Stomach (tissue), 9 donors: Measurements from ENCODE around the gene STK32C. TPM values are rescaled to one million over a fixed set of nuclear protein-coding genes. Genes with fewer than 3 reads are reported as not detected.
A peak's percentile ranks its signal among the peaks of the same experiment; 100 is the strongest.

Experiments used
- DNase-seq, 2 donors: peaks; one replicate each; pipeline versions ENCODE4 v3.0.0 to v3.0.0-alpha.2; 2013 to 2019
- H3K27ac ChIP-seq, 5 donors: fragments of 200-600 bp in 4 of 5; sonication (generic) in 4 of 5; one replicate each; pipeline ENCODE4 v1.5.1; 2013 to 2019; ENCODE audit warnings: mild to moderate bottlenecking in 1 of 5, moderate library complexity in 1 of 5
- H3K27me3 ChIP-seq, 3 donors: fragments of 200-600 bp; sonication (generic); one replicate each; pipeline ENCODE4 v1.5.1; 2017 to 2019; ENCODE audit warnings: mixed run types in 1 of 3
- H3K36me3 ChIP-seq, 4 donors: fragments of 200-600 bp; sonication (generic); 1 replicate in 3 of 4; 2 replicates in 1 of 4; pipeline ENCODE4 v1.5.1; 2016 to 2019
- H3K4me1 ChIP-seq, 4 donors: fragments of 200-600 bp; sonication (generic); one replicate each; pipeline ENCODE4 v1.5.1; 2016 to 2019
- H3K4me3 ChIP-seq, 4 donors: fragments of 200-600 bp; sonication (generic) in 3 of 4; one replicate each; pipeline ENCODE4 v1.5.1; 2016 to 2019; ENCODE audit warnings: mild to moderate bottlenecking in 1 of 4
- H3K9me3 ChIP-seq, 4 donors: fragments of 200-600 bp; sonication (generic); one replicate each; pipeline ENCODE4 v1.5.1; 2016 to 2019
- EP300 ChIP-seq: sonication (generic); formaldehyde crosslinking; IDR thresholded peaks from one replicate; pipeline ENCODE4 v1.6.1; 2017; ENCODE audit warnings: antibody characterized with exemption
- POLR2A ChIP-seq, 4 donors: fragments of 450-650 bp; IDR thresholded peaks; one replicate each; pipeline ENCODE4 v1.6.1; 2016; ENCODE audit warnings: antibody characterized with exemption in 4 of 4, control low read depth in 2 of 4, mild to moderate bottlenecking in 1 of 4, moderate library complexity in 1 of 4
- POLR2AphosphoS5 ChIP-seq, 3 donors: sonication (generic); formaldehyde crosslinking; IDR thresholded peaks; one replicate each; pipeline ENCODE4 v1.6.1; 2016; ENCODE audit warnings: antibody characterized with exemption in 3 of 3
- WGBS, 5 donors: extraction: QIAGEN DNeasy Blood & Tissue Kit in 3 of 5; methylation state at CpG; one replicate each; pipeline versions ENCODE4 v1.1.5 to v1.1.7; 2013 to 2018; 5-methylcytosine and 5-hydroxymethylcytosine counted together
- intact Hi-C: fragments of 100-400 bp; cut with DNase I; formaldehyde crosslinking; loops from one replicate; pipeline ENCODE4 v1.15.1; 2023; ENCODE audit warnings: low total_unique reads
- polyA plus RNA-seq, 3 donors: library from polyadenylated mRNA; stranded (reverse); fragments of 200-250 nt; gene quantifications; one replicate each; pipeline ENCODE4 v1.2.3, GENCODE V29; 2013
- total RNA-seq, 5 donors: library from RNA; depleted of rRNA; stranded (reverse); fragments of >200 nt; gene quantifications; one replicate each; pipeline versions ENCODE4 v1.1.0 to v1.2.3, GENCODE V29; 2014 to 2016
- TF ChIP-seq, protein P1 (sequence below), 7 experiments: fragments of 450-650 bp in 4 of 7; fragments of 200-600 bp in 3 of 7; sonication (generic) in 3 of 7; IDR thresholded peaks; one replicate each; pipeline ENCODE4 v1.5.1; 2016 to 2019; ENCODE audit warnings: antibody characterized with exemption in 7 of 7, control low read depth in 2 of 7, mild to moderate bottlenecking in 1 of 7
- donor health status: healthy with polysubstance abuse.
- donor health status: Bipolar disorder and iron deficiency.
- donor health status: healthy.

STK32C gene
- total and polyA plus RNA-seq, 8 donors = 1.6 to 71.0 (median 7.9) TPM; not detected in 1

DNA sequence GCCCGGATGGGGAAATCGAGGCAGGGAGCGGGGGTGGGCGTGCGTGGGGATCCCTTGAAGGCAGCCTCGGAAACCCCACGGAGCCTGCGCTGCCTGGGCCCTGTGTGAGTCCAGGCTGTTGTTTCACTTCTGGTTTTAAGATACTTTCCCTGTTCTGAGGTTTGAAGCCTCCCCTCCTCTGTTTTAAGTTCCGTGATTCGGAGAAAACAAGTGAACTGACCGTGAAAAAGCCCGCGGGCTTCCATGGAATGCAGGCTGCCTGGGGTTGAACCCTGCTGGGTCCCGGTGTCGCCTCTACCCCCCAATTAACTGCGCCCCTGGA, 24.6 kb upstream of the STK32C start:
- peak overlapping the region; percentile 63 to 91 (median 84) for H3K27ac ChIP-seq
- H3K4me1 ChIP-seq = peaks cover 21 to 65% (median 42%) of the 10 kb centered on the region in 4 donors
- no peak for DNase-seq
- intact Hi-C loops = no loop called here
- no peaks in the 10 kb centered on the region for H3K27me3 ChIP-seq
- peaks cover 0 to 9% (median 0%) of the 10 kb centered on the region in 4 donors for H3K36me3 ChIP-seq
- H3K9me3 ChIP-seq = no peaks in the 10 kb centered on the region
- 3 to 11% (median 4%) methylated on average over 13 to 16 of the region's 16 CpGs for WGBS, 5 donors
- peak overlapping the region; percentile 62 to 97 (median 92) for H3K4me3 ChIP-seq
- TF ChIP-seq, protein P1, sequence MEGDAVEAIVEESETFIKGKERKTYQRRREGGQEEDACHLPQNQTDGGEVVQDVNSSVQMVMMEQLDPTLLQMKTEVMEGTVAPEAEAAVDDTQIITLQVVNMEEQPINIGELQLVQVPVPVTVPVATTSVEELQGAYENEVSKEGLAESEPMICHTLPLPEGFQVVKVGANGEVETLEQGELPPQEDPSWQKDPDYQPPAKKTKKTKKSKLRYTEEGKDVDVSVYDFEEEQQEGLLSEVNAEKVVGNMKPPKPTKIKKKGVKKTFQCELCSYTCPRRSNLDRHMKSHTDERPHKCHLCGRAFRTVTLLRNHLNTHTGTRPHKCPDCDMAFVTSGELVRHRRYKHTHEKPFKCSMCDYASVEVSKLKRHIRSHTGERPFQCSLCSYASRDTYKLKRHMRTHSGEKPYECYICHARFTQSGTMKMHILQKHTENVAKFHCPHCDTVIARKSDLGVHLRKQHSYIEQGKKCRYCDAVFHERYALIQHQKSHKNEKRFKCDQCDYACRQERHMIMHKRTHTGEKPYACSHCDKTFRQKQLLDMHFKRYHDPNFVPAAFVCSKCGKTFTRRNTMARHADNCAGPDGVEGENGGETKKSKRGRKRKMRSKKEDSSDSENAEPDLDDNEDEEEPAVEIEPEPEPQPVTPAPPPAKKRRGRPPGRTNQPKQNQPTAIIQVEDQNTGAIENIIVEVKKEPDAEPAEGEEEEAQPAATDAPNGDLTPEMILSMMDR (IDR thresholded peaks at IDR 0.05) = no peak
- TF ChIP-seq EP300 (no peak), POLR2AphosphoS5 (IDR thresholded peaks at IDR 0.05) (no peak), POLR2A (IDR thresholded peaks at IDR 0.05) (no peak)

DNA sequence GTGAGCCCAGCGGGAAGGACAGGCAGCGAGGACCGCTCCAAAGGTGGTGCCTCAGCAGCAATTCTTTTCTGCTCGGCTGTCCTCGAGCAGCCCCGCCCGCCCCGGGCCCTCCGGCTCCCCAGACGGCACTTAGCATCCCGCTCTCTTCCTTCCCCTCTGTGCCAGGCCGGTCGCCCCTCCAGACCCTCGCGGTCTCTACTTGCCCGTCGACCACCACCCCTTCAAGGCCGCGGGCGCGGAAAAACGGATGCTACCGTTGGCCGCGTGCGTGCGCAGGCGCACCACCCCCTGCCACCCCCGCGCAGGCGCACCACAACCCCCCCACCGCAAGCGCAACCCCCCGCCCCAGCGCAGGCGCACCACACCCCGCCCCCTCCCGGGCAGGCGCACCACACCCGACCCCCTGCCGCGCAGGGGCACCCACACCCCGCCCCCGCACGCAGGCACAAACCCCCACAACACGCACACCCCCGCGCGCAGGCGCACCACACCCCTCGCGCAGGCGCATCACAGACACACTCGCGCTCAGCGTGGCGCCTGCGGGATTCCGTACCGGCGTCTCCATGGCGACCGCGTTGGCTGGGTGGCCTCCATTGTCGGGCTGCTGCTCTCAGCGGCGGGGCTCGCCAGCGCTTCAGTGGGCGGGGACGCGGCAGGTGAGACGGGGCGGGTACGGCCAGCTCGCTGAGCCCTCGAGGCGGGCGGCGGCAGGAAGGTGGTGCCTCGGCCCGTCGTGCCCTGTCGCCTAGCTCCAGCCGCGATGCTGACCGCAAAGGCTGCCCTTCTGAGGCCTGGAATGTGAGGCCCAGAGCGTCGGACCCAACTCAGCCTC, 24.1 kb upstream of the STK32C start, which contains the start of gene LRRC27:
Gene LRRC27, plus strand, starts transcription at position 593 of the 832 bp plus-strand sequence. CDS start 1,332 bp downstream, outside the sequence.
- intact Hi-C loops = no loop called here
- H3K4me3 ChIP-seq = peak within 1 kb of the TSS; percentile 62 to 97 (median 92)
- peak within 1 kb of the TSS; percentile 68 to 91 (median 84) for H3K27ac ChIP-seq
- WGBS, 5 donors = 0 to 1% (median 0%) methylated on average over 17 to 87 of the region's 89 CpGs
- DNase-seq = peak; percentile 99 to 100
- H3K9me3 ChIP-seq = no peaks in the 10 kb centered on the region
- no peak for TF ChIP-seq EP300
- TF ChIP-seq POLR2A (IDR thresholded peaks at IDR 0.05) = peak in 1 of 4 donors; percentile 58
- TF ChIP-seq, protein P1 (IDR thresholded peaks at IDR 0.05) = no peak
- peak; percentile 80 to 93 (median 81) for TF ChIP-seq POLR2AphosphoS5 (IDR thresholded peaks at IDR 0.05)
- peaks cover 21 to 64% (median 42%) of the 10 kb centered on the region in 4 donors for H3K4me1 ChIP-seq
- peaks cover 0 to 9% (median 2%) of the 10 kb centered on the region in 4 donors for H3K36me3 ChIP-seq
- no peaks in the 10 kb centered on the region for H3K27me3 ChIP-seq

DNA sequence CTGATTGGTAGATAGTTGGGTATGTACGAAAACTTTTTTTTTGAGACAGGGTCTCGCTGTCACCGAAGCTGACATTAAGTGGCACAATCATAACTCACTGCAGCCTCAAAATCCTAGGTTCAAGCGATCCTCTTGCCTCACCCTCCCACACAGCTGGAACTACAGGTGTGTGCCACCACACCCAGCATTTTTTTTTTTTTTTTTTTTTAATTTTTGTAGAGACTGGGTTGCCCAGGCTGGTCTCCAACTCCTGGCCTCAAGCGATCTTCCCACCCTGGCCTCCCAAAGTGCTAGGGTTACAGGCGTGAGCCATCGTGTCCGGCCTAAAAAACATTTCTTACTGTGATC, 22.7 kb upstream of the STK32C start:
- DNase-seq = no peak
- no peak for TF ChIP-seq EP300
- TF ChIP-seq, protein P1 (IDR thresholded peaks at IDR 0.05) = no peak
- TF ChIP-seq POLR2AphosphoS5 (IDR thresholded peaks at IDR 0.05) = no peak
- no peak for TF ChIP-seq POLR2A (IDR thresholded peaks at IDR 0.05)
- Histone ChIP-seq H3K36me3 (peaks cover 0 to 16% (median 4%) of the 10 kb centered on the region in 4 donors), H3K27ac (peak overlapping the region in 3 of 5 donors; percentile 84 to 91 (median 90)), H3K4me3 (peak overlapping the region; percentile 62 to 97 (median 92)), H3K27me3 (no peaks in the 10 kb centered on the region), H3K4me1 (peaks cover 16 to 52% (median 36%) of the 10 kb centered on the region in 4 donors), H3K9me3 (no peaks in the 10 kb centered on the region)
- 82 to 89% (median 85%) methylated on average over 8 of the region's 8 CpGs for WGBS, 5 donors
- intact Hi-C loops = no loop called here

DNA sequence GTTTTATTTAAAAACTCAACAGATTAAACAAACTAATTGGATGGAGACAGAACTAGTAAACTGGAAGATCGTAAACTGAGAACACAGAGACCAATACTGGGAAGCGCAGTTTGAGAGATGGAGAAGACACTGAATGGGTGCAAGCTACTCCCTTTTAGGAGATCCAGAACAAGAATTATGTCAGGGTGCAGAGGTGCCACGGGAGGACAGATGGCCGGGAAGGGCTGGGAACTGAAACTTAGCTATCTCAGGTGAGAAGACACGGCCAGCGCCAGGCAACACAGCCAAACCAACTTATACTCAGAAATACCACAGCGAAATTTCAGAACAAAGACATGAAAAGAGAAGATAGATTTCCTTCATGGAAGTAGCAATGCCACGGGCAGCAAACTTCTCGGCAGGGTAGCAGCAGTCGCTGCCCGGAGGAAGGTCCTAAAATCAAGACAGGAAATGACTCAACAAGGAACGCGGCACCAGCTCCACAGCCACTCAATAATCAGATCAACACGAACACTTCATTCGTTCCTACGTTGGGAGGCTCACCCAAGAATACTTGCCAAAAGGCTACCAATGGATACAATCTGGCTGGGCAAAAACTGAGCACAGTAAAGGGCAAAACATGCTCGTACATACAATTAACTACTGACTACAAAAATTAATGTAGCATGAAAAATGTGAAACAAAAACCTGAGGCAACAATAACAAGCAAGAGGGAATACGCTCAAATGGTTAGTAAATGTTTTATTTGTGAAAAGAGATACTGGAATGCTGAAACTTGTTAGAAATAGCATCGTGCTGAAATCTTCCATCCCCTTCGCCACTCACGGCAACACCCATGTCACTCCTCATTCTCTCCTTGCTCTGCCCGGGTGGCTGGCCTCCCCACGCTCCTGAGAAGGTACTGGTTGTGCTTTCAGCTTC, 22.1 kb upstream of the STK32C start:
- no peaks in the 10 kb centered on the region for H3K9me3 ChIP-seq
- H3K4me1 ChIP-seq = peaks cover 16 to 50% (median 36%) of the 10 kb centered on the region in 4 donors
- peak overlapping the region in 3 of 4 donors; percentile 62 to 97 (median 94) for H3K4me3 ChIP-seq
- DNase-seq = no peak
- intact Hi-C loops = no loop called here
- WGBS, 5 donors = 60 to 74% (median 66%) methylated on average over 23 of the region's 23 CpGs
- TF ChIP-seq POLR2AphosphoS5 (IDR thresholded peaks at IDR 0.05) (no peak), POLR2A (IDR thresholded peaks at IDR 0.05) (no peak), EP300 (no peak)
- TF ChIP-seq, protein P1 (IDR thresholded peaks at IDR 0.05) = no peak
- H3K27me3 ChIP-seq = no peaks in the 10 kb centered on the region
- H3K36me3 ChIP-seq = peaks cover 0 to 22% (median 4%) of the 10 kb centered on the region in 4 donors
- H3K27ac ChIP-seq = peak overlapping the region in 4 of 5 donors; percentile 2 to 91 (median 87)
